K562 (cell line): ENCODE measurements around the gene LUZP1. TPM values are rescaled to one million over a fixed set of nuclear protein-coding genes. Genes with fewer than 3 reads are reported as not detected.

Experiments used
- ATAC-seq: fragments of 200-7000 bp; cut with Tn5 transposase; 3 replicates; pipeline ENCODE4 v1.9.1; 2020; ENCODE audit warnings: moderate library complexity
- BruUV-seq: library from RNA; stranded (reverse); fragments of 400-500 nt; replicated peaks from 2 replicates; lab custom pipeline; 2021; lab: Mats Ljungman, UMichigan
- CTCF ChIA-PET: fragments of 300-600 bp; formaldehyde crosslinking; extraction: SDS; loops from one replicate; lab custom pipeline; 2021; ENCODE audit warnings: low intra/inter-chr PET ratio; lab: Yijun Ruan, JAX
- POLR2A ChIA-PET: fragments of 300-600, 350-650 bp; sonication (Branson Sonifier 250); formaldehyde crosslinking; extraction: SDS; loops from one replicate; lab custom pipeline; 2021; ENCODE audit warnings: antibody characterized with exemption, inconsistent platforms; lab: Yijun Ruan, JAX
- DNase-seq, 4 experiments: peaks; one replicate each; pipeline versions ENCODE4 v3.0.0 to v3.0.0-alpha.2; 2011 to 2018; ENCODE audit warnings: low spot score in 3 of 4, mixed read lengths in 3 of 4; ENCODE audit errors: extremely low read depth in 1 of 4
- FAIRE-seq: peaks from 2 replicates; lab custom pipeline; 2011; peaks lifted over from hg19 to GRCh38; lab: Jason Lieb, UNC
- H2AFZ ChIP-seq: 2 replicates; pipeline ENCODE4 v1.6.0; 2011; ENCODE audit warnings: low read depth, low read length, control low read depth, inconsistent platforms
- H3K27ac ChIP-seq: fragments of 200-600 bp; 3 replicates; pipeline ENCODE4 v1.8.0; 2011; ENCODE audit warnings: low read depth, mild to moderate bottlenecking, control low read depth, inconsistent platforms, low read length, moderate library complexity, mixed read lengths; ENCODE audit errors: extremely low read depth
- H3K27me3 ChIP-seq, 2 experiments: fragments of 300-600 bp in 1 of 2; 2 replicates in 1 of 2; 3 replicates in 1 of 2; pipeline versions ENCODE4 v1.6.0 to v1.8.0; 2011; ENCODE audit warnings: inconsistent platforms in 2 of 2, low read length in 2 of 2, mild to moderate bottlenecking in 1 of 2, mixed read lengths in 1 of 2, moderate library complexity in 1 of 2; ENCODE audit not compliant: control insufficient read depth in 2 of 2, insufficient read depth in 2 of 2
- H3K36me3 ChIP-seq: fragments of 300-600 bp; 3 replicates; pipeline ENCODE4 v1.8.0; 2011; ENCODE audit warnings: mild to moderate bottlenecking, low read length, inconsistent platforms; ENCODE audit not compliant: control insufficient read depth, insufficient read depth
- H3K4me1 ChIP-seq, 2 experiments: fragments of 200-600 bp in 1 of 2; replicated peaks in 1 of 2; 2 replicates in 1 of 2; 3 replicates in 1 of 2; pipeline versions ENCODE4 v1.5.1 to v1.8.0; 2011; ENCODE audit warnings: inconsistent platforms in 2 of 2, low read length in 2 of 2, mild to moderate bottlenecking in 1 of 2, mixed read lengths in 1 of 2, moderate library complexity in 1 of 2; ENCODE audit not compliant: control insufficient read depth in 2 of 2, insufficient read depth in 2 of 2
- H3K4me2 ChIP-seq: 2 replicates; pipeline ENCODE4 v1.6.1; 2011; ENCODE audit warnings: low read length, control low read depth, inconsistent platforms, mixed read lengths; ENCODE audit not compliant: insufficient read depth
- H3K4me3 ChIP-seq: fragments of 200-600 bp; sonication (generic), shearing (Covaris generic); 2 replicates; pipeline ENCODE4 v1.5.1; 2016; ENCODE audit warnings: control low read depth, inconsistent platforms
- H3K79me2 ChIP-seq: fragments of 200-600 bp; 3 replicates; pipeline ENCODE4 v1.8.0; 2011; ENCODE audit warnings: low read length, inconsistent platforms; ENCODE audit not compliant: control insufficient read depth, insufficient read depth
- H3K9ac ChIP-seq, 2 experiments: 2 replicates each; pipeline versions ENCODE4 v1.6.0 to v1.6.1; 2011; ENCODE audit warnings: low read depth in 2 of 2, low read length in 2 of 2, control low read depth in 1 of 2, inconsistent platforms in 1 of 2, mild to moderate bottlenecking in 1 of 2, mixed read lengths in 1 of 2; ENCODE audit not compliant: insufficient read depth in 1 of 2
- H3K9me1 ChIP-seq: one replicate; pipeline ENCODE4 v1.6.0; 2011; ENCODE audit warnings: inconsistent platforms, mild to moderate bottlenecking, low read length, moderate library complexity; ENCODE audit not compliant: control insufficient read depth, insufficient read depth
- H3K9me3 ChIP-seq: replicated peaks from 2 replicates; pipeline ENCODE4 v1.5.1; 2011; ENCODE audit warnings: low read depth, low read length, inconsistent platforms; ENCODE audit not compliant: control insufficient read depth, insufficient read depth
- H4K20me1 ChIP-seq: replicated peaks from 2 replicates; pipeline ENCODE4 v1.6.1; 2011; ENCODE audit warnings: low read length, inconsistent platforms, mixed read lengths; ENCODE audit not compliant: control insufficient read depth, insufficient read depth
- BACH1 ChIP-seq: fragments of 200-800 bp; sonication (Bioruptor generic); IDR thresholded peaks from 2 replicates; pipeline ENCODE4 v1.6.1; 2016; ENCODE audit warnings: missing genetic modification characterization, missing compliant biosample characterization
- CBX1 ChIP-seq: sonication (generic); IDR thresholded peaks from 2 replicates; pipeline ENCODE4 v1.6.1; 2016; ENCODE audit warnings: antibody characterized with exemption, low read depth, mild to moderate bottlenecking
- GABPA ChIP-seq: fragments of 200-800 bp; sonication (Bioruptor generic); conservative IDR thresholded peaks from 2 replicates; pipeline ENCODE4 v1.6.1; 2016; ENCODE audit warnings: low read depth, missing genetic modification characterization, missing compliant biosample characterization
- JUN ChIP-seq, 2 experiments: sonication (generic) in 1 of 2; formaldehyde crosslinking in 1 of 2; IDR thresholded peaks; 2 replicates each; pipeline versions ENCODE4 v1.6.1 to v1.8.0; 2012 to 2022; ENCODE audit warnings: borderline replicate concordance in 2 of 2, mild to moderate bottlenecking in 2 of 2, improper control_type of control experiment in 1 of 2, low read depth in 1 of 2, low read length in 1 of 2, missing genetic modification reagents in 1 of 2
- KLF16 ChIP-seq: IDR thresholded peaks from 2 replicates; pipeline ENCODE4 v1.6.1; 2016; ENCODE audit warnings: antibody characterized with exemption
- POLR2A ChIP-seq: fragments of 450-650 bp; conservative IDR thresholded peaks from 2 replicates; pipeline ENCODE4 v1.6.1; 2016
- POLR2B ChIP-seq: fragments of 450-650 bp; IDR thresholded peaks from 2 replicates; pipeline ENCODE4 v1.6.1; 2018; ENCODE audit warnings: low read depth; ENCODE audit not compliant: partially characterized antibody
- PTRF ChIP-seq: fragments of 450-650 bp; IDR thresholded peaks from 2 replicates; pipeline ENCODE4 v1.6.1; 2016; ENCODE audit warnings: mild to moderate bottlenecking, missing genetic modification characterization, missing compliant biosample characterization
- STAT5B ChIP-seq: fragments of 250-450 bp; sonication (Bioruptor Pico); IDR thresholded peaks from 2 replicates; pipeline ENCODE4 v1.8.0; 2021; ENCODE audit warnings: mild to moderate bottlenecking, inconsistent platforms
- TBP ChIP-seq: optimal IDR thresholded peaks from 2 replicates; pipeline ENCODE3; 2011; ENCODE audit warnings: low read depth, low read length, improper control_type of control experiment
- ZNF197 ChIP-seq: fragments of 200-800 bp; sonication (Bioruptor generic); IDR thresholded peaks from 2 replicates; pipeline ENCODE4 v1.6.1; 2016; ENCODE audit warnings: low read depth, missing genetic modification characterization, missing compliant biosample characterization
- ZNF584 ChIP-seq: fragments of 200-800 bp; sonication (Bioruptor generic); IDR thresholded peaks from 2 replicates; pipeline ENCODE4 v1.6.1; 2016; ENCODE audit warnings: low read depth, mild to moderate bottlenecking, missing genetic modification characterization, missing compliant biosample characterization
- WGBS: fragments of 100-300 bp; shearing (Covaris generic); methylation state at CpG from one replicate; pipeline ENCODE4 v1.1.6; 2016; ENCODE audit warnings: low coverage, mixed read lengths; ENCODE audit not compliant: insufficient coverage; ENCODE audit errors: missing lambda C conversion rate; 5-methylcytosine and 5-hydroxymethylcytosine counted together
- in situ Hi-C: fragments of 300-500 bp; cut with MboI; formaldehyde crosslinking; loops from 4 replicates; pipeline ENCODE4 v1.15.0; 2018; ENCODE audit warnings: inconsistent platforms, mixed read lengths
- intact Hi-C: fragments of 100-400 bp; cut with micrococcal nuclease; formaldehyde crosslinking; loops from 2 replicates; pipeline ENCODE4 v1.14.2; 2022
- polyA plus RNA-seq, 8 experiments: library from polyadenylated mRNA; depleted of rRNA in 4 of 8; stranded (reverse) in 5 of 8; unstranded in 3 of 8; fragments of >200 nt; fragmentation: Nextera tagmentation in 2 of 8; fragmentation: Illumina TruSeq in 1 of 8; extraction: Ambion mirVana in 2 of 8; extraction: Trizol in 1 of 8; gene quantifications; 2 replicates each; pipeline versions ENCODE4 v1.2.1 to v1.2.3, GENCODE V29; 2011 to 2014; ENCODE audit warnings: inconsistent platforms in 1 of 8, missing spikeins in 1 of 8
- total RNA-seq, 7 experiments: library from RNA; depleted of rRNA in 6 of 7; stranded (reverse); fragments of >200 nt in 6 of 7; fragmentation: Illumina TruSeq in 2 of 7; extraction: Trizol in 2 of 7; gene quantifications; 2 replicates each; pipeline versions ENCODE4 v1.2.1 to v1.2.3, GENCODE V29; 2011 to 2021; ENCODE audit warnings: low replicate concordance in 1 of 7
- TF ChIP-seq, protein P1 (sequence below): fragments of 250-450 bp; sonication (Bioruptor Pico); IDR thresholded peaks from 2 replicates; pipeline ENCODE4 v1.5.0; 2022; ENCODE audit warnings: mild to moderate bottlenecking
- TF ChIP-seq, protein P2 (sequence below): fragments of 200-800 bp; sonication (Bioruptor generic); IDR thresholded peaks from 2 replicates; pipeline ENCODE4 v1.6.1; 2016; ENCODE audit warnings: missing genetic modification characterization, missing compliant biosample characterization

LUZP1 gene
- total and polyA plus RNA-seq, 9 of the 15 experiments (the other 6 are each of a cell fraction or from before 2014, with no cell fraction given), result 6.5 to 19.1 (median 12.4) TPM

DNA sequence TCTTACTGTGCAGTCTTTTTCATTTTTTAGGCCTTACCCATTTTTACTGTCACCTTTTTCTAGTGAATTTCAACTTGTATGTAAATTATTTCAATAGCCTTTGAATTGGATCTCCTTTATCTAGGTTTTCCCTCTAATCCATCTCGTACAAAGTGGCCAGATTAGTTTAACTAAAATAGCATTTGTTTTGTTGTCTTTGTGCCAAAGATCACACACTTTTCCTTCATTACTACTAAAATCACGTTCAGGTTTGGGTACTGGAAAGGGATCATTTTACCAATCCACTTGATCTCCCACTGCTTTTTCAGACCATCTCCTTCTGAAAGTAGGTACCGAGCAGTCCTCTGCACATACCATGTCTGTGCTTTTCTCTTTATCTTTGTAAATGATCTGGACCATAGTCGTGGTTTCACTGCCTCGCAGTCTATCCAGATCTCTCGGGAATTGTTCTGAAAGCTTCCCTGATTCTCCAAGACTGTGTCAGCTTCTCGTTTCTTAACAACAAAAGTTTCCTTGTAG, 129.3 kb downstream of the LUZP1 start:
- Histone ChIP-seq H3K36me3 (peaks cover 27% of the 10 kb centered on the region; the same call in 2 of the 3 replicates), H4K20me1 (peaks cover 5% of the 10 kb centered on the region; the same call in 1 of the 2 replicates), H3K79me2 (peaks cover 93% of the 10 kb centered on the region), H3K27ac (no peak overlapping the region), H3K4me1 (0 out of 5 replicates have a peak, but pooled peaks cover 0 to 7% of the 10 kb centered on the region in 2 experiments), H2AFZ (no peak overlapping the region), H3K4me3 (no peak overlapping the region), H3K9ac (no peak overlapping the region), H3K9me1 (no peaks in the 10 kb centered on the region), H3K4me2 (no peak overlapping the region), H3K27me3 (no peaks in the 10 kb centered on the region), H3K9me3 (no peaks in the 10 kb centered on the region)
- ATAC-seq (peak; percentile 50; the same call in 2 of the 3 replicates), DNase-seq (no peak), FAIRE-seq (no peak)
- BruUV-seq, result no TSS peak
- ChIA-PET POLR2A (interaction anchor here (0.9 kb wide), 1 partner anchor 11 kb away, joined by 3 read pairs; no protein-coding TSS in a partner anchor), CTCF (no interaction called here)
- WGBS, result 40% methylated on average over 7 of the region's 7 CpGs
- intact Hi-C loops (no loop called here), in situ Hi-C loops (no loop called here)
- TF ChIP-seq, protein P1, sequence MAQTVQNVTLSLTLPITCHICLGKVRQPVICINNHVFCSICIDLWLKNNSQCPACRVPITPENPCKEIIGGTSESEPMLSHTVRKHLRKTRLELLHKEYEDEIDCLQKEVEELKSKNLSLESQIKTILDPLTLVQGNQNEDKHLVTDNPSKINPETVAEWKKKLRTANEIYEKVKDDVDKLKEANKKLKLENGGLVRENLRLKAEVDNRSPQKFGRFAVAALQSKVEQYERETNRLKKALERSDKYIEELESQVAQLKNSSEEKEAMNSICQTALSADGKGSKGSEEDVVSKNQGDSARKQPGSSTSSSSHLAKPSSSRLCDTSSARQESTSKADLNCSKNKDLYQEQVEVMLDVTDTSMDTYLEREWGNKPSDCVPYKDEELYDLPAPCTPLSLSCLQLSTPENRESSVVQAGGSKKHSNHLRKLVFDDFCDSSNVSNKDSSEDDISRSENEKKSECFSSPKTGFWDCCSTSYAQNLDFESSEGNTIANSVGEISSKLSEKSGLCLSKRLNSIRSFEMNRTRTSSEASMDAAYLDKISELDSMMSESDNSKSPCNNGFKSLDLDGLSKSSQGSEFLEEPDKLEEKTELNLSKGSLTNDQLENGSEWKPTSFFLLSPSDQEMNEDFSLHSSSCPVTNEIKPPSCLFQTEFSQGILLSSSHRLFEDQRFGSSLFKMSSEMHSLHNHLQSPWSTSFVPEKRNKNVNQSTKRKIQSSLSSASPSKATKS (CRISPR knock-in tag), result no peak
- TF ChIP-seq POLR2A, result no peak
- no peak for TF ChIP-seq BACH1 (tag)
- TF ChIP-seq POLR2B, result no peak
- TF ChIP-seq PTRF, result no peak
- no peak for TF ChIP-seq STAT5B (CRISPR knock-in tag)
- no peak for TF ChIP-seq ZNF584
- TF ChIP-seq ZNF197 (CRISPR knock-in tag), result no peak
- TF ChIP-seq TBP, result no peak
- TF ChIP-seq JUN (IDR thresholded peaks at IDR 0.05; ENCODE audit: borderline replicate concordance, low read depth, low read length), result no peak
- no peak for TF ChIP-seq JUN (CRISPR knock-in tag; IDR thresholded peaks at IDR 0.05; ENCODE audit: borderline replicate concordance)
- TF ChIP-seq CBX1, result no peak
- no peak for TF ChIP-seq KLF16
- no peak for TF ChIP-seq GABPA (tag)
- TF ChIP-seq, protein P2, sequence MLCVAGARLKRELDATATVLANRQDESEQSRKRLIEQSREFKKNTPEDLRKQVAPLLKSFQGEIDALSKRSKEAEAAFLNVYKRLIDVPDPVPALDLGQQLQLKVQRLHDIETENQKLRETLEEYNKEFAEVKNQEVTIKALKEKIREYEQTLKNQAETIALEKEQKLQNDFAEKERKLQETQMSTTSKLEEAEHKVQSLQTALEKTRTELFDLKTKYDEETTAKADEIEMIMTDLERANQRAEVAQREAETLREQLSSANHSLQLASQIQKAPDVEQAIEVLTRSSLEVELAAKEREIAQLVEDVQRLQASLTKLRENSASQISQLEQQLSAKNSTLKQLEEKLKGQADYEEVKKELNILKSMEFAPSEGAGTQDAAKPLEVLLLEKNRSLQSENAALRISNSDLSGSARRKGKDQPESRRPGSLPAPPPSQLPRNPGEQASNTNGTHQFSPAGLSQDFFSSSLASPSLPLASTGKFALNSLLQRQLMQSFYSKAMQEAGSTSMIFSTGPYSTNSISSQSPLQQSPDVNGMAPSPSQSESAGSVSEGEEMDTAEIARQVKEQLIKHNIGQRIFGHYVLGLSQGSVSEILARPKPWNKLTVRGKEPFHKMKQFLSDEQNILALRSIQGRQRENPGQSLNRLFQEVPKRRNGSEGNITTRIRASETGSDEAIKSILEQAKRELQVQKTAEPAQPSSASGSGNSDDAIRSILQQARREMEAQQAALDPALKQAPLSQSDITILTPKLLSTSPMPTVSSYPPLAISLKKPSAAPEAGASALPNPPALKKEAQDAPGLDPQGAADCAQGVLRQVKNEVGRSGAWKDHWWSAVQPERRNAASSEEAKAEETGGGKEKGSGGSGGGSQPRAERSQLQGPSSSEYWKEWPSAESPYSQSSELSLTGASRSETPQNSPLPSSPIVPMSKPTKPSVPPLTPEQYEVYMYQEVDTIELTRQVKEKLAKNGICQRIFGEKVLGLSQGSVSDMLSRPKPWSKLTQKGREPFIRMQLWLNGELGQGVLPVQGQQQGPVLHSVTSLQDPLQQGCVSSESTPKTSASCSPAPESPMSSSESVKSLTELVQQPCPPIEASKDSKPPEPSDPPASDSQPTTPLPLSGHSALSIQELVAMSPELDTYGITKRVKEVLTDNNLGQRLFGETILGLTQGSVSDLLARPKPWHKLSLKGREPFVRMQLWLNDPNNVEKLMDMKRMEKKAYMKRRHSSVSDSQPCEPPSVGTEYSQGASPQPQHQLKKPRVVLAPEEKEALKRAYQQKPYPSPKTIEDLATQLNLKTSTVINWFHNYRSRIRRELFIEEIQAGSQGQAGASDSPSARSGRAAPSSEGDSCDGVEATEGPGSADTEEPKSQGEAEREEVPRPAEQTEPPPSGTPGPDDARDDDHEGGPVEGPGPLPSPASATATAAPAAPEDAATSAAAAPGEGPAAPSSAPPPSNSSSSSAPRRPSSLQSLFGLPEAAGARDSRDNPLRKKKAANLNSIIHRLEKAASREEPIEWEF (CRISPR knock-in tag), result no peak
